ENCODE results near the gene UBE3B.

DNA sequence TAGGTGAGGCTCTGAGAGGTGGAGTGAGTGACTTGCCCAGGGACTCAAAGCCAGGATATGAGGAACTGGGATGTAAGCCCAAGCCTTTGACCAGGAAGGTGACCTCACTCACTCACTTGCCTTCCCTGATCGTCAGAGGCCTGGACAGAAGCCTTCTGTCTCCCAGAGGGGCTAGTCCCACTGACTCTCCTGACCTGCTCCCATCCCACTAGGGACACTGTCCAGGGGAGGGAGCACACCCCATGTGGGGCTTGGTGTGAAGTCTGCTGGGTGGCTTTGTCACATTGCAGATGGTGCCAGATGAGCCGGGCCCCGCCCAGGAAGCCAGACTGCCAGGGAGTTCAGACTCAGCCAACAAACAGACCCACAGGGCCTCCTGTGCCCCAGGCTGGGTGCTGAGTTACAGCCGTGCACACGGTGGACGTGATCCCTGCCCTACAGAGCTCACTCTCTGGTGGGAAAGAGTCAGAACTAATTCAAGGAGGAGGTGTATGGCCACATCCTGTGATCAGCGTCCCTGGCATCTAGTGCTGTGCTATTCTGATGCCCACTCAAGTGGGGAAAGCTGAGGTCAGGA lies 67.6 kb downstream of the UBE3B start:
- TF ChIP-seq, protein P1, sequence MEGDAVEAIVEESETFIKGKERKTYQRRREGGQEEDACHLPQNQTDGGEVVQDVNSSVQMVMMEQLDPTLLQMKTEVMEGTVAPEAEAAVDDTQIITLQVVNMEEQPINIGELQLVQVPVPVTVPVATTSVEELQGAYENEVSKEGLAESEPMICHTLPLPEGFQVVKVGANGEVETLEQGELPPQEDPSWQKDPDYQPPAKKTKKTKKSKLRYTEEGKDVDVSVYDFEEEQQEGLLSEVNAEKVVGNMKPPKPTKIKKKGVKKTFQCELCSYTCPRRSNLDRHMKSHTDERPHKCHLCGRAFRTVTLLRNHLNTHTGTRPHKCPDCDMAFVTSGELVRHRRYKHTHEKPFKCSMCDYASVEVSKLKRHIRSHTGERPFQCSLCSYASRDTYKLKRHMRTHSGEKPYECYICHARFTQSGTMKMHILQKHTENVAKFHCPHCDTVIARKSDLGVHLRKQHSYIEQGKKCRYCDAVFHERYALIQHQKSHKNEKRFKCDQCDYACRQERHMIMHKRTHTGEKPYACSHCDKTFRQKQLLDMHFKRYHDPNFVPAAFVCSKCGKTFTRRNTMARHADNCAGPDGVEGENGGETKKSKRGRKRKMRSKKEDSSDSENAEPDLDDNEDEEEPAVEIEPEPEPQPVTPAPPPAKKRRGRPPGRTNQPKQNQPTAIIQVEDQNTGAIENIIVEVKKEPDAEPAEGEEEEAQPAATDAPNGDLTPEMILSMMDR (IDR thresholded peaks at IDR 0.05; ENCODE audit: insufficient read depth, low read length): no peak
- no peak for TF ChIP-seq SPI1 (IDR thresholded peaks at IDR 0.05; ENCODE audit: borderline replicate concordance, low read depth)
